AG04450 (cell line): ENCODE measurements around the gene MAGOH. TPM values are rescaled to one million over a fixed set of nuclear protein-coding genes. Genes with fewer than 3 reads are reported as not detected.

Experiments
- CTCF ChIA-PET: fragments of 300-600, 350-600 bp; formaldehyde crosslinking; extraction: SDS; loops from one replicate; lab custom pipeline; 2022; ENCODE audit warnings: antibody characterized with exemption, inconsistent platforms; lab: Charles Lee
- POLR2A ChIA-PET: fragments of 350-600 bp; formaldehyde crosslinking; extraction: SDS; loops from one replicate; lab custom pipeline; 2021; ENCODE audit warnings: antibody characterized with exemption, inconsistent platforms; lab: Yijun Ruan, JAX
- DNase-seq: peaks from one replicate; pipeline ENCODE4 v3.0.0-alpha.2; 2011; ENCODE audit warnings: low read depth, low spot score
- H3K27ac ChIP-seq: one replicate; pipeline ENCODE4 v1.5.1; 2012; ENCODE audit warnings: low read depth, low read length, control low read depth
- H3K27me3 ChIP-seq: one replicate; pipeline ENCODE4 v1.6.0; 2012; ENCODE audit warnings: low read length; ENCODE audit not compliant: control insufficient read depth, insufficient read depth
- H3K4me3 ChIP-seq: 2 replicates; pipeline ENCODE4 v1.5.1; 2011; ENCODE audit warnings: mild to moderate bottlenecking, low read depth, low read length, control low read depth
- H3K9me3 ChIP-seq: 2 replicates; pipeline ENCODE4 v1.5.1; 2012; ENCODE audit warnings: low read length; ENCODE audit not compliant: control insufficient read depth, insufficient read depth
- CTCF ChIP-seq: IDR thresholded peaks from 2 replicates; pipeline ENCODE4 v1.5.1; 2011; ENCODE audit warnings: low read depth, low read length, control low read depth, inconsistent platforms
- polyA plus RNA-seq: library from polyadenylated mRNA; depleted of rRNA; stranded (reverse); fragments of >200 nt; gene quantifications from 2 replicates; pipeline ENCODE4 v1.2.3, GENCODE V29; 2011

Gene MAGOH
- polyA plus RNA-seq, 1 experiment: 37.6 TPM

GRCh38 chr1:53274541-53275185 is 36.3 kb upstream of the MAGOH start:
- Histone ChIP-seq H3K4me3 (no peak overlapping the region), H3K9me3 (peaks cover 3% of the 10 kb centered on the region; the same call in 1 of the 2 replicates), H3K27me3 (no peaks in the 10 kb centered on the region), H3K27ac (no peak overlapping the region)
- ChIA-PET POLR2A (no interaction called here), CTCF (interaction anchor here (0.8 kb wide), 1 partner anchor 479 kb away, joined by 3 read pairs; no protein-coding TSS in a partner anchor)
- TF ChIP-seq CTCF: no peak
- DNase-seq: no peak

GRCh38 chr1:53274026-53274425 is 35.7 kb upstream of the MAGOH start:
- ChIA-PET CTCF (interaction anchor here (0.8 kb wide), 1 partner anchor 479 kb away, joined by 3 read pairs; no protein-coding TSS in a partner anchor), POLR2A (no interaction called here)
- H3K4me3 ChIP-seq: no peak overlapping the region
- H3K9me3 ChIP-seq: peaks cover 3% of the 10 kb centered on the region; the same call in 1 of the 2 replicates
- H3K27ac ChIP-seq: no peak overlapping the region
- no peaks in the 10 kb centered on the region for H3K27me3 ChIP-seq
- DNase-seq: no peak
- TF ChIP-seq CTCF: no peak

- no peak overlapping the region for H3K4me3 ChIP-seq
- POLR2A ChIA-PET: no interaction called here
- H3K27me3 ChIP-seq: no peaks in the 10 kb centered on the region
- H3K9me3 ChIP-seq: peaks cover 3% of the 10 kb centered on the region; the same call in 1 of the 2 replicates
- no peak overlapping the region for H3K27ac ChIP-seq
- DNase-seq: no peak
- TF ChIP-seq CTCF: no peak
- CTCF ChIA-PET: interaction anchor here (1.7 kb wide), 1 partner anchor 120 kb away, joined by 5 read pairs; no protein-coding TSS in a partner anchor
Observed at GRCh38 chr1:53273526-53273925, 35.2 kb upstream of the MAGOH start.

- CTCF ChIA-PET: interaction anchor here (1.7 kb wide), 1 partner anchor 121 kb away, joined by 5 read pairs; no protein-coding TSS in a partner anchor
- TF ChIP-seq CTCF: no peak
- POLR2A ChIA-PET: no interaction called here
- H3K27me3 ChIP-seq: no peaks in the 10 kb centered on the region
- no peak overlapping the region for H3K27ac ChIP-seq
- DNase-seq: no peak
- peaks cover 3% of the 10 kb centered on the region; the same call in 1 of the 2 replicates for H3K9me3 ChIP-seq
- H3K4me3 ChIP-seq: no peak overlapping the region
Observed at GRCh38 chr1:53272349-53272748, 34.0 kb upstream of the MAGOH start.

- Histone ChIP-seq H3K4me3 (no peak overlapping the region), H3K9me3 (peaks cover 3% of the 10 kb centered on the region; the same call in 1 of the 2 replicates), H3K27ac (no peak overlapping the region), H3K27me3 (no peaks in the 10 kb centered on the region)
- POLR2A ChIA-PET: no interaction called here
- CTCF ChIA-PET: no interaction called here
- no peak for DNase-seq
- no peak for TF ChIP-seq CTCF
Observed at GRCh38 chr1:53271446-53272090, 33.2 kb upstream of the MAGOH start.
